Stimulated activated CD4-positive, alpha-beta T cell treated with anti-CD3 and anti-CD28 coated beads, TNF-alpha, amount 100 ng/mL, for 24 hours (primary cell): ENCODE results near the gene ZNF814.
"Not testable (repeated sequence)": the region's sequence is repeated elsewhere in the genome, so short reads cannot be mapped to it uniquely, and the experiment has no call there.

Experiments
- DNase-seq, 3 experiments: peaks; one replicate each; pipeline ENCODE4 v3.0.0-alpha.2; 2020; ENCODE audit warnings: low read depth in 3 of 3

ZNF814 gene

GRCh38 chr19:57888560-57889231 is at the start of gene ZNF814:
TSS of gene ZNF814 (minus strand) at chr19:57889037. CDS start at chr19:57888802, 235 bp downstream.
- DNase-seq: peak; percentile 57 to 81 (median 76)

- no peak for DNase-seq
These were observed 46.9 kb upstream of the ZNF814 start for GRCh38 chr19:57935731-57936130.

- peak in 1 of 3 experiments; percentile 25 for DNase-seq
These were observed 46.2 kb upstream of the ZNF814 start, which contains the start of gene ZNF418 for GRCh38 chr19:57934820-57935665. TSS of gene ZNF418 (minus strand) at chr19:57935402. CDS start at chr19:57933822, 1,580 bp downstream.

GRCh38 chr19:57927587-57927986 is 38.8 kb upstream of the ZNF814 start:
- DNase-seq: no peak

- DNase-seq: peak; percentile 67 to 80 (median 74)
These were observed 27.5 kb upstream of the ZNF814 start, which contains the start of gene ZNF417 for GRCh38 chr19:57916168-57916995. TSS of gene ZNF417 (minus strand) at chr19:57916592. CDS start at chr19:57916411, 181 bp downstream.

- no peak for DNase-seq
These were observed 25.7 kb upstream of the ZNF814 start for GRCh38 chr19:57914531-57914930.

GRCh38 chr19:57907394-57907793 is 18.6 kb upstream of the ZNF814 start:
- no peak for DNase-seq

GRCh38 chr19:57905258-57905657 is 16.4 kb upstream of the ZNF814 start:
- DNase-seq: no peak

GRCh38 chr19:57903618-57904184 is 14.9 kb upstream of the ZNF814 start:
- no peak for DNase-seq

GRCh38 chr19:57900311-57900710 is 11.5 kb upstream of the ZNF814 start:
- no peak for DNase-seq

GRCh38 chr19:57890706-57891105 is 1.9 kb upstream of the ZNF814 start:
- not testable (repeated sequence) for DNase-seq

- DNase-seq: no peak
These were observed 704 bp downstream of the ZNF814 start for GRCh38 chr19:57888107-57888559.

GRCh38 chr19:57887195-57887941 is 1.5 kb downstream of the ZNF814 start:
- no peak for DNase-seq

- DNase-seq: no peak
These were observed 2.8 kb downstream of the ZNF814 start for GRCh38 chr19:57886046-57886445.

- not testable (repeated sequence) for DNase-seq
These were observed 14.7 kb downstream of the ZNF814 start for GRCh38 chr19:57873883-57874799.

- no peak for DNase-seq
These were observed 16.4 kb downstream of the ZNF814 start for GRCh38 chr19:57872450-57872849.

- DNase-seq: no peak
These were observed 18.6 kb downstream of the ZNF814 start for GRCh38 chr19:57870225-57870624.

GRCh38 chr19:57869655-57870054 is 19.2 kb downstream of the ZNF814 start:
- DNase-seq: not testable (repeated sequence)

GRCh38 chr19:57867868-57868492 is 20.9 kb downstream of the ZNF814 start:
- DNase-seq: no peak
